ENCODE data around the gene AMH. TPM values are rescaled to one million over a fixed set of nuclear protein-coding genes. Genes with fewer than 3 reads are reported as not detected.

AMH gene
- total RNA-seq, 3 donors from 2014 or later, result 2.7 to 5.1 (median 3.8) TPM

DNA sequence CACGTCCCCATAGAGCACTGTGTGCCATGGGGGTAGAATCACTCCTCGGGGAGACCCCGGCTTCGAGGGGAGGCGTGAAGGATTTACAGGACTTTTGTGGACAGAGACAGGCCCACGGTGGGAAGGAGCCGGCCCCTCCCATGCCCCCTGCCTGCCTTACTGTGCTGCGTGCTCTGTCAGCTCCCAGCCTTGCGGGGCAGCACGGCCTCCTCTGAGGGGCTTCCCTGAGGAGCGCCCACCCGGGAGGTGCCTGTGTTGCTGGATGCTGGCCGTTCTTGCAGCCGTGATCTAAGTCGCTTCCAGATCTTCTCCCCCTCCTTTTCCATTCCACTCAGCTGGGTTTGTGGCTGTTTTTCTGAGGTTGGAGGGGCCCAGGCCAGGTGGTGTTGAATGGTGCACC is 42.1 kb upstream of the AMH start:
- no peak for ATAC-seq
- peaks cover 10% of the 10 kb centered on the region for H3K36me3 ChIP-seq (ENCODE audit: low read depth)
- no peaks in the 10 kb centered on the region for H3K9me3 ChIP-seq
- TF ChIP-seq, protein P1, sequence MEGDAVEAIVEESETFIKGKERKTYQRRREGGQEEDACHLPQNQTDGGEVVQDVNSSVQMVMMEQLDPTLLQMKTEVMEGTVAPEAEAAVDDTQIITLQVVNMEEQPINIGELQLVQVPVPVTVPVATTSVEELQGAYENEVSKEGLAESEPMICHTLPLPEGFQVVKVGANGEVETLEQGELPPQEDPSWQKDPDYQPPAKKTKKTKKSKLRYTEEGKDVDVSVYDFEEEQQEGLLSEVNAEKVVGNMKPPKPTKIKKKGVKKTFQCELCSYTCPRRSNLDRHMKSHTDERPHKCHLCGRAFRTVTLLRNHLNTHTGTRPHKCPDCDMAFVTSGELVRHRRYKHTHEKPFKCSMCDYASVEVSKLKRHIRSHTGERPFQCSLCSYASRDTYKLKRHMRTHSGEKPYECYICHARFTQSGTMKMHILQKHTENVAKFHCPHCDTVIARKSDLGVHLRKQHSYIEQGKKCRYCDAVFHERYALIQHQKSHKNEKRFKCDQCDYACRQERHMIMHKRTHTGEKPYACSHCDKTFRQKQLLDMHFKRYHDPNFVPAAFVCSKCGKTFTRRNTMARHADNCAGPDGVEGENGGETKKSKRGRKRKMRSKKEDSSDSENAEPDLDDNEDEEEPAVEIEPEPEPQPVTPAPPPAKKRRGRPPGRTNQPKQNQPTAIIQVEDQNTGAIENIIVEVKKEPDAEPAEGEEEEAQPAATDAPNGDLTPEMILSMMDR (IDR thresholded peaks at IDR 0.05), result no peak
- intact Hi-C loops (cut with DNase I, micrococcal nuclease), result no loop called here
- H3K4me3 ChIP-seq, result no peak overlapping the region
- H3K4me1 ChIP-seq (ENCODE audit: low read depth), result peaks cover 7% of the 10 kb centered on the region
- DNase-seq, result no peak

DNA sequence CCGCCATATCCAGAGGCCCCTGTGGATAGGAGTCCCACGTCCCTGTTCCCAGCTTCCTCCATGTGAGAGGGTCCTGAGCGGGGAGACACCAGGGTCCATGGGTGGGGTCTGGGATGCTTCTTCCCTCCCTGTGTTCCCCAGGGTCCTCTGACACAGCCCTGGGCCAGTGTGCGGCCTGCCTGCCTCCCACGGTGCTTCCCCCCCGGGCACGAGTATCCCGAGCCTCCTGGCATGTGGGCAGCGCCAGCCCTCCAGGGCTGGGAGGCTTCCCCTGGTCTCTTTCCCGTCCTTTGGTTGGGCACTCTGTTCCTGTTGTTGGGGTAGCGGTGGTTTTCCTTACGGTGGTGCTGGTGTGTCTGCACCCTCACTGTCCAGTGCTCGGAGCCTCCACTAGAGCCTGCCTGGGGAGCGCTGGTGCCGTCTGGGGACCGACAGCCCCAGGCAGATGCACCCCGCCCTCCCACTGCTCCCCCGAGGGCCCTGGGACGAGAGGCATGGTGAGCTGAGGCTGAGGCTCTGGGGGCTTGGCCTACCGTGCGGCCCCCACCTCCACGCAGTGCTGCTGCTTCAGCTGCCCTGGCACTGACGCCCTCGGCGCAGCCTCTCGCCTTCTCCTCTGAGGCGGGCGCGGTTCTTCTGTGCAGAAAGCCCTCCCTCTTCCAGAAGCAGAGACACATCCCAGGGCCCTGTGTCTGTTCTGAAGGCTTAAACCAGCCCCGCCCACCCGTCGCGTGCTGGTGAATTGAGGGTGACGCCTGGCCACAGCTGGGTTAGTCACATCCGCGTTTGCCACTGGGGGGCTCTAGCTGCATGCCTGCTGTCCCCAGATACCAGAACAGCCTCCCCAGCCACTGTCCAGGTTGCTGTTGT is 40.9 kb upstream of the AMH start:
- ATAC-seq, result peak; percentile 36
- intact Hi-C loops (cut with DNase I, micrococcal nuclease), result no loop called here
- peaks cover 12% of the 10 kb centered on the region for H3K4me1 ChIP-seq (ENCODE audit: low read depth)
- peaks cover 10% of the 10 kb centered on the region for H3K36me3 ChIP-seq (ENCODE audit: low read depth)
- peak; percentile 74 to 81 (median 80) for DNase-seq
- no peaks in the 10 kb centered on the region for H3K9me3 ChIP-seq
- TF ChIP-seq, protein P1 (IDR thresholded peaks at IDR 0.05), result no peak
- no peak overlapping the region for H3K4me3 ChIP-seq

DNA sequence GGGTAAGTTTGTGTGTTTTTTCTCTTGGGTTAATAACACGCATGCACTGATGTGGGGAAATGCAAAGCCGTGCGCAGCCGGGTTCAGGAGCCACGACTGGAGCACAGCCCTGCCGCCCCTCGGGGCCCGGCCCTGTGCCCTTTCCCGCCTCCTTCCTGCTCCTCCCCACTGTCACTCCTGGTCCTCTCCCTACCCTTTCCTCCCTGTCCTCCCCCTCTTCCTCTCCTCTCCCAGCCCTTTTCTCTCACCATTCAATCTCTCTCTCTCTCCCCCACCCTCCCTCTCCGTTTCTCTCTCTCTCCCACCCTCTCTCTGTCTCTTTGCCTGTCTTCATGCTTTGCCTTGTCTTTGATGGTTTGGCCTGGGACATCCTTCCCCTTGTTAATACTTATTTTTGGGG is 40.1 kb upstream of the AMH start:
- intact Hi-C loops (cut with DNase I, micrococcal nuclease), result no loop called here

DNA sequence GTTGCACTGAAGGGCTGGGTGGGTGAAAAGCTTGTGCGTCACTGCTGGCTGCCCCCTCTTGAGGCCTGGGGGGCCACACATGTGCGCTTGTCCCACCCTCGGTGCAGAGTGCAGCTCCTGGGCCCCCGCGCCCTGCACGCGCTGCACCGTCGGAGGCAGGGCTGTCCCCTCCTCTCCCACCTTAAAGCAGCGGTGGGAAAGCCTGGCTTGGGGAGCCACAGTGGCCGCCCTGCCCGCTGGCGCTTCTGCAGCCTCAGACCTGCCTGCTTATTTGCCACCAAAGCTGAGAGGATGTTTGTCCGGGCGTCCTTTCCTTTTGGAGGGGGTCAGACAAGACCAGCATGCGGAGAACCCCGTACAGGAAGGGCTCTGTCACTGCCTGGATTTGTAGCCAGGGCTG is 39.7 kb upstream of the AMH start:
- H3K36me3 ChIP-seq (ENCODE audit: low read depth), result peaks cover 10% of the 10 kb centered on the region
- TF ChIP-seq, protein P1 (IDR thresholded peaks at IDR 0.05), result no peak
- no peak overlapping the region for H3K4me3 ChIP-seq

More for the DNA sequence above, 40.1 kb upstream of the AMH start:
- ATAC-seq, result no peak
- Histone ChIP-seq H3K36me3 (ENCODE audit: low read depth) (peaks cover 10% of the 10 kb centered on the region), H3K9me3 (no peaks in the 10 kb centered on the region), H3K4me3 (no peak overlapping the region), H3K4me1 (ENCODE audit: low read depth) (peaks cover 18% of the 10 kb centered on the region)
- no peak for DNase-seq
- TF ChIP-seq, protein P1 (IDR thresholded peaks at IDR 0.05), result no peak

DNA sequence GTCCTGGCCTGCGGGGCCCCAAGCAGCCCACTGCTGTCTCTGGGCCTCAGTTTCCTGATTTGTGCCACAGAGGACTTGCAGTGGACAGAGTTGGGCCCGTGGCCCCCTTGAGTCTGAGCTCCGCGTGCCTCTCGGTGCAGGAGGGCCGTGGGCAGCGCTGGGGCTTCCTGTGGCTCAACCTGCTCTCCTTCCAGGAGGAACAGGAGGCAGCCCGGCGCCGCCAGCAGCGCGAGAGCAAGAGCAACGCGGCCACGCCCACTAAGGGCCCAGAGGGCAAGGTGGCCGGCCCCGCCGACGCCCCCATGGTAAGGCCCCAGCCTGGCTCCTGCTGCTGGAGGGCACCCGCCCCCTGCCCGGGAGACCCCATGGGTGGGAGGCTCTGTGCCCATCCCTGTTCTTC is 38.9 kb upstream of the AMH start:
- intact Hi-C loops (cut with DNase I, micrococcal nuclease), result no loop called here
- DNase-seq, result peak in 1 of 3 donors; percentile 6
- TF ChIP-seq, protein P1 (IDR thresholded peaks at IDR 0.05), result no peak
- Histone ChIP-seq H3K9me3 (no peaks in the 10 kb centered on the region), H3K4me1 (ENCODE audit: low read depth) (peaks cover 20% of the 10 kb centered on the region), H3K36me3 (ENCODE audit: low read depth) (peaks cover 15% of the 10 kb centered on the region), H3K4me3 (no peak overlapping the region)
- no peak for ATAC-seq

More for the DNA sequence above, 39.7 kb upstream of the AMH start:
- Histone ChIP-seq H3K9me3 (no peaks in the 10 kb centered on the region), H3K4me1 (ENCODE audit: low read depth) (peaks cover 20% of the 10 kb centered on the region)
- intact Hi-C loops (cut with DNase I, micrococcal nuclease), result no loop called here
- DNase-seq, result no peak
- no peak for ATAC-seq
